GM12872 (cell line): ENCODE results near the gene CA7.

ENCODE experiments used
- CTCF ChIP-seq: IDR thresholded peaks from 3 replicates; pipeline ENCODE4 v1.5.1; 2011; ENCODE audit warnings: low read depth, mild to moderate bottlenecking, low read length, moderate library complexity; ENCODE audit not compliant: insufficient read depth

CA7 gene

GRCh38 chr16:66886321-66886720 lies 42.1 kb downstream of the CA7 start:
- TF ChIP-seq CTCF: no peak

GRCh38 chr16:66886914-66887313 lies 42.7 kb downstream of the CA7 start:
- TF ChIP-seq CTCF: no peak

- no peak for TF ChIP-seq CTCF
Observed at GRCh38 chr16:66888647-66889615, 44.7 kb downstream of the CA7 start.

GRCh38 chr16:66889622-66890021 lies 45.4 kb downstream of the CA7 start:
- no peak for TF ChIP-seq CTCF

- no peak for TF ChIP-seq CTCF
Observed at GRCh38 chr16:66890799-66891198, 46.6 kb downstream of the CA7 start.

- no peak for TF ChIP-seq CTCF
Observed at GRCh38 chr16:66891360-66891759, 47.1 kb downstream of the CA7 start.

GRCh38 chr16:66891797-66892196 lies 47.6 kb downstream of the CA7 start:
- no peak for TF ChIP-seq CTCF
